ENCODE results near the gene TFAP2A.

TFAP2A gene

DNA sequence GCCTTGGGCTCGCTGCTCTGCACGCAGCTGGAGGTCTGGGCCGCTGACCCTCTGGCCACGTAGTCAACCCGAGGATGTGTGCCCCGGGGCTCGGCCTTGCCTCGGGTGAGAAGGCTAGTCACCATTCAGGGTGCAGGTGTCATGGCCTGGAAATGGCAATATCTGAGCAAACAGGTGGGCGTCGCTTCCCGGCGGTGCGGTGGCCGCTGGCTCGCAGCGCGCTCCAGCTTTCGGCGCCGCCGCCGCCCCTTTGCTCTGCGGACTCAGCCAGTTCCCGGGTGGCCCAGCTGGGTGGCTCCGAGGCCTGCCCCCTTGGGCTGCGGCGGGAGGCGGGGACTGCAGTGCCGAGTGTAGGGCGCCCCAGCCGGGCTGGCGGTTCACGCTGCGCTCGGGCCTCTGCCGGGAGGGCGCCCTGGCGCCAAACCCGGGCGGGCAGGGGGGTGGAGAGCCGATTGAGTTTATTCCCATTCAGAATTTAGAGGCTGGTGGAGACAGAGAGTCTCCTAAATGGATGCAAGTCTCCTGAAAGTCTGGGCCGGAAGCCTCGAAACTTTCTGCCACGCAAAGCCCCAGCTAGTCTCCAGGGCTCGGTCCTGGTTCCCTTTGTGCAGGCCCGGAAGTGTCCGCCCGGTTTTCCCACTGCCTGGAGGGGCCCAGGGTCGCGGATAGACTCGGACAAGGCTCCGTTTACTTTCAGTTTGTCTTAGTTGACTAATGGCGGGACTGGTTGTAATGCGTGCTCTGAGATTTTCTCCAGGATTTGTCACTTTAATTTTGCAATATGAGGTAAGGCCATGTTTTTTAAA is 11.3 kb upstream of the TFAP2A start:
- DNase-seq = peak; percentile 27

DNA sequence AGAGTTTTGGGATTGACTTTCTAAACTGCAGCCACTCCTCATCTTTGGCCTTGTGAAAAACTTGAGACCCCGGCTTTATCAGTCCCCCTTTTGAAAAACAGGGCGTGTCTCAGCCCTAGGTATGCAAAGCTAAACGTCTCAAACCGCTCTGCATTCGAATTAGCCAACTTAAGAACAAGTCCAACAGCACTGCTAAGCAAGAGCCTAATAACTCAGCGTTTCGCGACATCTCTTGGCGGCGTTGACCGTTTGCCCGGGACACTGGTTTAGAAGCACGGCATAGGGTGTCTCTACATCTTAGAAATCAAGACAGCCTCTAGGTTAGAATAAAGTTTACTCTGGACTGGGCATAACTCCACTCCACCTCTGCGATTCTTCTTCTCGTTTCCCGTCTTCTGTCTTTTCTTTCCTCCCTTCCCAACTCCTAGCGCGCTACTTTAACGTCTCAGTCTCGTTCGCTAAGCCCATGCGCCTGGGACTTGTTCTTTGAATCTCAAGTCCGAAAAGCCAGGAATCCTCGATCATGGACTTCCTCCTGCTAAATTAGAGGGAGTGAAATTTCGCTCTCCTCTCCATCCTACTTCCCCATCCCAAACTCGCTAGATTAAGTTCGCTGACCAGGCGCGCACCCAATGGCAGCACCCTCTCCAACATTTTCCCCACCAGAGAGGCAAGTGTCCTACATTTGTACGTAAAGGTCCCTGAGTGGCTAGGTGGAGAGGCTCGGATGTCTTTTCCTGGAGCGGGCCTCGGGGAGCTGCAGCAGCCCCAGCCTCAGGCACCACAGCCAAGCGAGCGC is 10.5 kb upstream of the TFAP2A start:
- DNase-seq = no peak

DNA sequence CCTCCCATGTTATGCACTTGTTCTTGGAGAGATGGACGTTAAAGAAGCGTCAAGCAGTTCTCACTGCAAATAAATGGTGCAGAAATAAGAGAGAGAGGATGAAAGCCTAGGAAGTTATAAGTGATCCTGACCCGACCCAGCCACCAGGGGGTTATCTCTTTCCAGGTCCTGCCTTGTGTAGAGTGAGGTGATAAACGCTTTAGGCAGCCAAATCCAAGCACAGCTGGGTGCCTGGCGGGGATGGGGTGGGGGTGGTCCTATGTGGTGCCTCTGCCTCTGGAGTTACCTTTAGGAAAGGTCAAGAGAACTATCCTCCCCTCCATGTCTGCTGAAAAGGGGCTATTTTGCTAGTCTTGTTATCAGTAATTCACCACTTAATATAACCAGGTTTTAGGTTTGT is 9.2 kb upstream of the TFAP2A start:
- DNase-seq = no peak

DNA sequence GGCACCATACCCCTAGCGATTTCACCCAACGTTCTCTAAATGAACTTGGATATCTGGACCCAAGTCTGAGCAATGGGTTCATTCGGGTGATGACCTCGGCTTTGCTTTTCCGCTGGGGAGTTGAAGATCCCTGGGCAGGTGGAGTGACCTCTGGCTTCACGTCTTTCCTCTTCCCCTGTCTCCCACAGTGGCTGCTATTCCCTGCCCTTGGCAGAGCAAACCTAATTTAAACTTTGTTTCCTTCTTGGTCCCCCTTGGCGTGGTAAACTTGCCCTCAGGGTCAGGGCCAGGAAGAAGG is 7.8 kb upstream of the TFAP2A start:
- DNase-seq = no peak

DNA sequence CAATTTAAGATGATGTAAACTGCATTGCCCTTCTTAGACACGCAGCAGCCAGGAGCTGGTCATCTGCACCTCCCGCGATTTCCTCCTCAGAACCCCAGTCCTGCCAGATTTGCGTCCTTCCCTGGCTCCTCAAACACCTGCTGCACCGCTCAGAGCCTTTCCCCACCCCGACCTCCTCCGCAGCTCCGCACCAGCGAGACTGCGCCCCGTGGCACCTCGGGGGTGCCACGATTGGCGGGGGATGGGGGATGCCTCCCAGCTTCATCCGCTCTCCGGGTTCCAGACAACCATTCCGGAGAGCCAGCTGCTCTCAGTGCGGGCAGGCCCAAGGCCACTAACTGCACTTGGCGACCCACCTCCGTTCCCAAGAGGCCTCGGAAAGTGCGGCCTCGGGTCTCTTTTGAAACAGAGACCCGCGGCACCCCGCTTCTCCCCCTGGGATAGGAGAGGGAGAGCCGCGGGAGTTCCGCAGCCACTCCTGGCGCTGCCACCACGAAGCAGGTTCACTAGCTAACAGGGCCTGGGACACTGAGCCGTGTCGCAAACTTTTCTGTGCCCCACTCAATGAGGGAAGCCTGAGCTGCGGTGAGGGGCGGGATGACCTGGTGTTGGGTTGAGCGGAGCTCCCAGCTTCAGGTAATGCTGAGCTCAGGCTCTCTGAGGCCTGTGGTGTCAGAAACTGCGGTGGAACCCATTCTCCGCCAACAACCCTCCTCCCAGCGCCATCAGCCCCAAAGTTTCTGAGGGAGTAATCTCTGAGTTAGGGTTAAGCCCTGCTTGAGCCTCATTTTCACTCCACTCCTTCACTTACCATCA is 7.3 kb upstream of the TFAP2A start:
- no peak for DNase-seq

DNA sequence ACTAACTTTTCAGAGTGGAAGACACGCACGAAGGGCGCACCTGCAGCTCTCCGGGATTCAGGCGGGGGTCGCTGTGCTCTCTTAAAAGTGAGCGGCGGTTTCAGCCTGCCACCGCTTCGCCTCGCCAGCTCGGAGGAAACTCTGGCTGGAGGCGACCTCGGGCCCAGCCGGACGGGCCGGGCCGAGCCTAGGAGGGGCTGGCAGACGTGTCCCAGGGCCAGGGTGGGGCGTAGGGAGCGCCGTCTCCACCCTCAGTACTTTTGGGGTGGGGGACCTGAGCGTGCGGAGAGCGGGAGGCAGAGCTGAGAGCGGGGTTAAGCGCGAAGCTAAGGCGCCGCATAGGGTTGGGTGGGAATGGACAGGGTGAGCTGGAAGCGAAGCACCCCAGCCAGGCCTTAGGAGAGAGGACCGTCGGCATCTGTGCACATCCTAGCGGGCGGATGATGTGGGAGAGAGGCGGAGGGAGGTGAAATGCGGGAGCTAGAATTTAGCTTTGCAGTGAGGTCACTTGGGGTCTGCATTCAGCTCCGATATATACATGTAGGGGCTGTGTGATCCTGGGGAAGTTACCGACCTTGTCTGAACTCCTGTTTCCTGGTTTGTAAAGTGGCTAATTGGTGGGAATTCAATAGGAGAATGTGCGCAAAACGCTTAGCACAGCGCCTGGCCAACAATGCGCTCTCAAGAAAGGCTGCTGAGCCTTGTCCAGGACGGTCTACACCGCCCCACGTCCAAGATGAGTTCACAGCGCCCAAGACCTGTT is 6.5 kb upstream of the TFAP2A start:
- no peak for DNase-seq

DNA sequence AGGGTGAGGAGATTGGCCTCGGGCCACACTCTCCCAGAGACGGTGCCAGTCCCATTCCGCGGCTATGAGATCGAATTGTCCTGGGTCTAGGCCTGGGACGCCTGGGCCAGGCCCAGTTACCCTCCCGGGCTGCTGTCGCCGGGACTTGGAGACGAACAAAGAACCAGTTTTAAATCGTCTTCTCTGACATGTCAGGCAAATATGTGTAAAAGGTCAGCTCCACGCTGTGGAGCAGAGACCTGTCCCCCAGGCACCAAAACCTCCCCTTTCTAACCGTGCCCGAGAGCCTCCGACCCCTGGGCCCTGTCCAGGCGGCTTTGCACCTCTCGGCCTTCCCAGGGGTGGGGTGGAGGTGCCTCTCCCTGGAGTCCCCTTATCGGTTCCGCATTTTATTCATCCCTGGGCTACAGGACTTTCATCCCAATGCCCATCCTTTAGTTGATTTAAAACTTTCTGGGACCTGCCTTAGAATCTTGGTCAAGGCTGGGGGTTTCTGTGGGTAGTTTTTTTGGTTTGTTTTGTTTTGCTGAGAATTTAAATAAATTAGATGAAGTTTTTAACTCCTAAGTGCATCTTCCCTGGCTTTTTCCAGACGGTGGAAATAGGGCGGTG is 5.8 kb upstream of the TFAP2A start:
- no peak for DNase-seq

DNA sequence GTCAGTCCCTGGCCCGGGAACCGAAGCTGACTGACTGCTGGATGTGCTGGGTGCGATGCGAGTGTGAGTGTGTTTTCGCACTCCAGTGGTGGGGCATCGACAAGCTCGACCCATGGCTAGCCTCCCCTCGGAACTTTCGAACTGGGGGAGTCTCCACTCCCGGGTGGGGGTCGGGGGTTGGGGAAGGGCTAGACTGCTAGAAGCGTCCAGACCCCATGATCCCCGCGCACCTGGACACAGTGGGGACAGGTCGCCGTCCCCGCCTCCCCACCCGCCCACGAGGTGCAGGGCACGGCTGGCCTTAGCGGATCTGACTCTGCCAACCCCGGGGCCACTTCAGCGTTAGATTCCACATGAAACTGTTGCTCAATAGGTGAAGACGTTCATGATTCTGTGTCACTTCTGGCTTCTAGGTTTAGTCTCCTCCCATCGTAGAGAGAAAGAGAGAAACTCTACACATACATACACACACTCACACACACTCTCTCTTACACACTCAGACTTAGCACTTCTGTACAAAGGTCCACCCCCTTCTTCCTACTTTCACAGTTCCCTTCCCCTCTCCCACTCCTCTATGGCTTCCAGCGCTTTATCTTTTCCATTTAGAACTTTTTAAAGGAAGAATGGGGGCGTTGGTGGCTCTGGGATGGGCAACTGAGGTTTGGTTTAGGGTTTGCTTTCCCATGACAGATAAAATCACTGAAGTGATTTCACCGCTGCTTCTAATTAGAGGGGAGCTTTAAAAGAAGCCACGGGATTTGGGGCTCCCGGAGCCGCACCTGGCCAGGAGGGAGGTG is 5.1 kb upstream of the TFAP2A start:
- DNase-seq = no peak

DNA sequence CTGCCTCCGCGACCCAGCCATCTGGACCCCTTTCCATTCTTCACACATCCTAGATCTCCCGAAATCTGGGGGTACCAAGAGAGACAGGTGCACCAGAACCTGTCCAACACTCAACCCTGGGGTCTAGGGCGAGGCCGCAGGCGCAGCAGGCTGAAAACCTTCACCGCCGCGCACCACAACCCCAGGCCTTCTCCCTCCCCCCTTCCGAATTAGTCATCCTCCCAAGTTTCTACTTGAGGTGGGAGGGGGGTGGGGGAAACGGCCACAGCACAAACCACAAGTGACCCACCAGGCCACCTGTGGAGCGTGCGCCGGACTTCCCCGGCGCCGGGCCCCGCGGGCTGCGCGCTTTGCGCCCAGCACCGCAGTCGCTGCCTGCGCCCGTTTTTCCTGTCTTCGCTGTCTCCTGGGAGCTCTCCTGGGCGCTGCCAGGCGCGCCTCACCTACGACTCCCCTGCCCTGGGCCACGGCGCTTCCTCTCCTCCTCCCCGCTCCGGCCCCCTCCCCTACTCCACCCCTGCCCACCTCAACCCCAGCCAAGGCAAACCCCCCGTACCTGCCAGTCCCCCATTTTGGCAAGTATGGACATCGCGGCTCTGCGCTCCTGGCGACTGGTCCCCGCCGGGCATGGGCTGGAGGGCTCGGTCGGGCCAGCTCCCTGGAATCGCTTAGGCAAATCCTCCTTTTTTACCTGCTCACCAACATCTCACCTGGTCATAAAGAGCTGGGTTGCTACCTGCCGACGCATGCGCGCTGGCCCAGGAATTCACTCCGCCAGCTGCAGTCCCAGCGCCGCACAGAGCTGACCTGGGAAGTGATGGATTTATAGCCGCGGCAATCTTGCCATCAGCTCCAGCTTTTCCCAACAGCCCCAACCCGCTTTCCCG is 4.2 kb upstream of the TFAP2A start:
- DNase-seq = peak; percentile 19

DNA sequence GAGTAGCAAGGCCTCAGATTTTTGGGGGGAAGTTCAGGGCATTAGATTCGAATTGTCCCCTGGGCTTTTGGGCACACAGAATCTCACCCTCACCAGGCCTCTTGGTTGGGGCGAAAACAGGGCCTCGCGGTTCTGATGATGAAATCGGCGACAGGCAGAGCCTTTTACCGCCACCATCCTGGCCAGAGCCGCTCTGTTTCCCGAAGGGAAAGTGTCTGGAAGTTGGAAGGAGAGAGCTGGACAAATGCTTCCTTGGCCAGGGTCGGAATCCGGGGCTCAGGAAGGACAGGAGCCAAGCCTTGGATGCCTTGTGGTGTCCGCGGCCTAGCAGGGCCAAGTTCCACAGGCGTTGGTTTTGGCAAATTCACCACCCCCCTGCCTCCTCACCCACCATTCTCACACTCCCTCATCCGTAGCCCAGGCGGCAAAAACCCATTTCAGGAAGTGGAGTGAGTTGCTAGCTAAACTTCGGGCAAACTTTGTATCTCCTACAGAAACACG is 3.5 kb upstream of the TFAP2A start:
- DNase-seq = no peak

DNA sequence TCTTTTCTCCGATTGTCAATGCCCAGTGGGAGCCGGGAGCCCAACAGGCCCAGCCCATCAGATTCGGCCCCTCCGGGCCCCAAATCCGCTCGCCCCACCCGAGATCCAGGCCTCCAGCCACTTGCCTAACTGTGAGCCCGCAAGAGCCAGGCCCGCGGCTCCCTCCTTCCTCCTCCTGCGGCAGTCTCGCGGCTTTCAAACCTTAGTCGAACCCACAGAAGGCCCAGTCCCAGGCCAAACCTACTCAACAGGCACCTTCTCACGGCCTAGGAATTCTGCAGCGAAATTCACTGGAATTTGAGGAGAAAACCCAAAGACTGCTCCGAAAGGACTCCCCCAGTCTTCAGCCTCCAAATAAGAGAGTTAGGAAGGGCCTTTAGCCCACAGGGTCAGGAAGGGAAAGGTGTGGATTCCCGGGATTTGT is 2.8 kb upstream of the TFAP2A start:
- no peak for DNase-seq

DNA sequence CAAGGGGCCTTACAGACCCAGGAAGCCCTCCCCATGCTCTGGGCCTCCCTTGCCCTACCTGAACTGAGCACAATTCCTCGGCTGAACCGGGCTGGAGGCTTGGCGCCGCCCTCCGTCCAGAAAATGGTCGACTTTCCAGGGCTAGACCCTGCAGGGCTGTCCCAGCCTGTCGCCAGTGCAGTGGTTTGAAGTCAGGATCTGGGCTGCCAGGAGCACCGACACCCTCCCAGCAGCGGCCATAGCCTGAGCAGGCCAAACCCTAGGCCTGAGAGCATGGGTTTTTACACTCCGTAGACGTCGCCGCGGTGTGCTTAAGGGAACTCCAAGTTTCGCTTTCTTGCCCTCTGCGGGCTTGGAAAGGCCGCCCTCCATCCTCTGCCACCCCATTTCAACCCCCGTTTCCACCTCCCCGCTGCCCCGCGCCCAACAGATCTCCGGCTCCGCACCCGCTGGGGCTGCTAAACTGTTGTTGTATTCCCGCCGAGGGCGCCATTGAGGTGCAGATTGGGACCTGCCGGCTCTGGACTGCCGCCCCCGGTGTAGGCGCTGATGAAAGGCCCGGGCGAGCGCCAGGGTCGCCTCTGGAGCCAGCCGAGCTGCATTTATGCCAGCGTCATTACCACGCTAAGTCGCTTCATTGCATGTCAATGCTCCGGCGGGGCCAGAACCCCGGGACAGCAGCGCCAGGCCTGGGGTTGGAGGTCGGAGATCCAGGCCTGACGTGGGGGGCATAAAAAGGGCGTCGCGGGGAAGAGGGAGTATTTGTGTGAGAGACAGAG is 2.2 kb upstream of the TFAP2A start:
- no peak for DNase-seq

DNA sequence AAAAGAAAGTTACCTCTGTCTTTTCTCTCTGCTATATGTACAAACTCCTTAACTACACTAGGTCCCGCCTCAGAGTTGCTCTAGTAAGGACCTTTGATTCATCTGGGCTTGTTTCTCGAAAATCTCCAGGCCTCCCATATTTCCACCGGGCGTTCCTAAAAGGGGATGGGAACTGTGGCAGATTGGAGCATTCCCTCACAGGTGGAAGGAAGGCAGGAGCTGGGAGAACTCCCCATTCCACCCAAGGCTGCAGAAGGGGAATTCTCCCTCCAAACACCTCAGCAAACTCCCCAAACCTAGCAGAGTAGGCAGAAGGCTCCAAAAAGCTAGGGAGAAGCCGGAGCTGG is 1.6 kb upstream of the TFAP2A start:
- DNase-seq = no peak

DNA sequence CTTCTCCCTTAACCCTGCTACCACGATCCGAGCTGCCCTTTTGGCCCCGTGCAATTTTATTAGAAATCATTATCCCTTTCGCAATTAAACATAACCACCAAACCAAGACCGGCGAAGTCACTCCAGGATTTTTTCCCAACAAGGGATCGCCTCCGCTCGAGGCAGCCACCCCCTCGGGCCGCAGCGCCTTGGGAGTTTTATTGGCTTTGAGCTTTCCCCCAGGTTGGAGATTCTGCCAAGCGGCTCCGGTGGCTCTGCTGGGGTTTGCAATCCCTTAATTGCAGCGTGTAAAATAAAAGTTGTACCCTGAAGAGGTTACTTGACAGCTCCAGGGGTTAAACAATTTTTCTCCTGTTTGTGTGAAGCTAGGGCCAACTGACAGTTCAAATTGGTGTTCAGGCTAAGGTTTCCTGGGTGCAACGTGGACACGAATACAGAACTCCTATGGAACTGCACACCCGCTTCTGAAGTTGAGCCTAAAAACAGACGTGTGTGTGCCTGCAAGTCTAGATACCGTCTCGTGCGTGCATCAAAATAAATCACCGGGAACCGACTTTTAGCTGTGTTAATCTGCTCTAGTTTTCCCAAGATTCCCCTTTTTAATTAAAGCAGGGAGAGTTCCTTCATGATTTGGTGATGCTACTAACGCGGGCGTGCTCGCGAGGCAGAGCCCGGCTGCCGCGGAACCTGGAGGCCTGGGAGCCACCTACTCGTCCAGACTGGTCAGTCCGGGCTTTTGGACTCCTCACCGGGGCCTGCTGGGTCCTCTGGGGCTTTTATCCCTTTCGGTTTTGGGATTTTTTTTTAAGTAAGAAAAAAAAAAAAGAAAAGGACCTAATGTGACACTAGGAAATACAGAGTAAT is 975 bp upstream of the TFAP2A start:
- no peak for DNase-seq

DNA sequence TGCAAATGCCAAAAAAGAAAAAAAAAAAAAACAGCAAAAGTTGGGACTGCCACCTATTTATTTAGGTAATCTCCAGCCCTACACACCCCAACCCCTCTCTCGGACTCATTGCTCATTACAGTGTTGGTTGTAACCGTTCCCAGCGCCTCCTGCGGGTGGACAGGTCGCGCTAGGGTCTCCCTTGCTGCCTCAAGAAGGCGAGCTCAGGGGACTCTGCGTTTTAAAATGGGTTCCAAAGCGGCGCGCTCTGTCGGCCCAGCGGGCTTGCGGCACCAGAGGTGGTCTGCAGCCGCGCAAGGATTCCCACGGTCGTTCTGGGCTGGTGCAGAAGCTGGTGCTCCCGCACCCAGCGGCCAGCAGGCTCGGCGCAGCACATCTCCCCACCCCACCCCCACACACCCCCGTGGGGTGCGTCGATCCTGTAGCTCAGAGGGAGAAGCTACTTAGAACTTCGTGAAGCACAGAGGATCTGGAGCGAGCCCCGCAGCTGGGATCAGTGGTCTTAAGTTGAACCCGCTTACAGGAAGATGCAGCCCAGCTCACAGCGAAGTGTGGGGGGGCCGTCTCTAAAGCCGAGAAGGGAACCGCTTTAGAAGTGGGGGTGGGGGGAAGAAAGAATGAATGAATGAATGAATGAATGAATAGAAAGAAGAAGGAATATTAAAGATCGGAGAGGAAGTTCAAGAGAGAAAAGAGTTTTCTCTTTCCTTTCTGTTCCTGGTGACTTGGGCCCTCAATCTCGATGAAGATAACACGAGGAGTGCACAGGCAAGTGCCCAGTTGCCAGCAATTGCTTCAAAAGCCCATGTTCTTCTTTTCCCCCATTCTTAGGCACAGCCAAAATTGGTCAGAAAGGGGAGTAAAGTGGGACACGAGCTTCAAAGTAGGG is 780 bp downstream of the TFAP2A start:
- peak; percentile 1 for DNase-seq

DNA sequence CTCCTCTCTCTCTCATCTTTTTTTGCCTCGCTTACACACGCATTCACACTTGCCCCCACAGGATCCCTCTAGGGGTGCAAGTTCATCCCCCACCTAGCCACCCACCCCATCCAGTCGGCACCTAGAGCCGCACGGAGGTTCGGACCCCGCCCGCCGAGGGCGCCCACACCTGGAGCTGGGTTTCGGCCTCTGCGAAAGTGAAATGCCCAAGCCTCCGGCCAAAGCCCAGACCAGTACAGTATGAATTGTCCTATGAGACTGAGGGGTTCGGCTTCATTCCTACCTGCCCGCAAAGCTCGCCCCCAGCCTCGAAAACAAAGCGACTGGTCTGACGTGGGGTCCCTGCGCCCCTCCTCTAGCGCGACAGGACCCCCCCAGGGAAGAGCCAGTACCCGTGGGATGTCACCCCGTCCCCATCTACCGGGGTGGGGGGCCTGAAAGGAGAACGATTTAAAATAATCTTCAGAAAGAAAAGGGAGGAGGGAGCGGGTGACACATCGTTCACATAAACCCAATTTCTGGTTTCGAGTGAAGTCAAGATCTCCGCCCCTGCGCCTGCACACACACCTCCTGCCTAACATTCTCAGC is 1.5 kb downstream of the TFAP2A start:
- no peak for DNase-seq

Measured in fibroblast of skin of right biceps (primary cell).